Uterus (tissue), 4 donors: ENCODE results near the gene FHAD1. TPM values are rescaled to one million over a fixed set of nuclear protein-coding genes. Genes with fewer than 3 reads are reported as not detected.

Experiments used
- DNase-seq, 2 donors: peaks; one replicate each; pipeline ENCODE4 v3.0.0-alpha.2; 2019 to 2020
- H3K27ac ChIP-seq, 2 donors: fragments of 200-600 bp; sonication (generic); 1 replicate in 1 of 2; 2 replicates in 1 of 2; pipeline ENCODE4 v1.5.1; 2016 to 2018
- H3K27me3 ChIP-seq, 2 donors: fragments of 200-600 bp; sonication (generic); one replicate each; pipeline ENCODE4 v1.5.1; 2018 to 2019; ENCODE audit warnings: control low read depth in 1 of 2
- H3K36me3 ChIP-seq, 2 donors: fragments of 200-600 bp; sonication (generic); one replicate each; pipeline ENCODE4 v1.5.1; 2019; ENCODE audit warnings: control low read depth in 1 of 2
- H3K4me1 ChIP-seq, 2 donors: fragments of 200-600 bp; sonication (generic); one replicate each; pipeline ENCODE4 v1.5.1; 2018 to 2019; ENCODE audit warnings: control low read depth in 1 of 2
- H3K4me3 ChIP-seq, 2 donors: fragments of 200-600 bp; sonication (generic); 1 replicate in 1 of 2; 2 replicates in 1 of 2; pipeline ENCODE4 v1.5.1; 2018 to 2019; ENCODE audit warnings: mild to moderate bottlenecking in 1 of 2
- H3K9me3 ChIP-seq, 2 donors: fragments of 200-600 bp; sonication (generic); one replicate each; pipeline ENCODE4 v1.5.1; 2019; ENCODE audit warnings: control low read depth in 1 of 2
- CTCF ChIP-seq, 4 experiments: fragments of 200-600 bp in 2 of 4; fragments of 450-650 bp in 2 of 4; sonication (generic) in 2 of 4; IDR thresholded peaks; one replicate each; pipeline ENCODE4 v1.5.1; 2016 to 2019; ENCODE audit warnings: antibody characterized with exemption in 4 of 4, mild to moderate bottlenecking in 2 of 4, moderate library complexity in 1 of 4
- POLR2A ChIP-seq, 2 donors: fragments of 450-650 bp; IDR thresholded peaks; one replicate each; pipeline ENCODE4 v1.6.1; 2016; ENCODE audit warnings: antibody characterized with exemption in 2 of 2, mild to moderate bottlenecking in 1 of 2, moderate library complexity in 1 of 2
- intact Hi-C: fragments of 100-400 bp; cut with DNase I; formaldehyde crosslinking; loops from one replicate; pipeline ENCODE4 v1.15.1; 2023; ENCODE audit warnings: low total_unique reads
- total RNA-seq, 4 donors: library from RNA; depleted of rRNA in 3 of 4; stranded (reverse); fragments of >200 nt in 3 of 4; gene quantifications; one replicate each; pipeline versions ENCODE4 v1.1.0 to v1.2.4, GENCODE V29; 2014 to 2023
- donor health status: DM: yes; HTN: yes; CAD: no.

Gene FHAD1
- total RNA-seq, 4 donors from 2014 or later, result 1.1 to 4.1 TPM; not detected in 2

GRCh38 chr1:15308135-15308534, 61.1 kb downstream of the FHAD1 start:
- TF ChIP-seq CTCF (IDR thresholded peaks at IDR 0.05) (no peak), POLR2A (IDR thresholded peaks at IDR 0.05) (no peak)
- H3K9me3 ChIP-seq, result no peaks in the 10 kb centered on the region
- H3K4me3 ChIP-seq, result no peak overlapping the region
- H3K36me3 ChIP-seq, result no peaks in the 10 kb centered on the region
- DNase-seq, result no peak
- intact Hi-C loops, result no loop called here
- no peaks in the 10 kb centered on the region for H3K4me1 ChIP-seq
- H3K27me3 ChIP-seq, result no peaks in the 10 kb centered on the region
- no peak overlapping the region for H3K27ac ChIP-seq

- Histone ChIP-seq H3K27me3 (no peaks in the 10 kb centered on the region), H3K4me1 (no peaks in the 10 kb centered on the region), H3K27ac (no peak overlapping the region), H3K4me3 (no peak overlapping the region), H3K36me3 (no peaks in the 10 kb centered on the region), H3K9me3 (no peaks in the 10 kb centered on the region)
- intact Hi-C loops, result no loop called here
- TF ChIP-seq POLR2A (IDR thresholded peaks at IDR 0.05), result no peak
- no peak for TF ChIP-seq CTCF (IDR thresholded peaks at IDR 0.05)
- DNase-seq, result no peak
Observed at GRCh38 chr1:15308621-15309027, 61.6 kb downstream of the FHAD1 start.

GRCh38 chr1:15309687-15310086, 62.7 kb downstream of the FHAD1 start:
- Histone ChIP-seq H3K9me3 (no peaks in the 10 kb centered on the region), H3K4me1 (no peaks in the 10 kb centered on the region), H3K4me3 (no peak overlapping the region), H3K27ac (no peak overlapping the region), H3K27me3 (no peaks in the 10 kb centered on the region), H3K36me3 (no peaks in the 10 kb centered on the region)
- TF ChIP-seq CTCF (IDR thresholded peaks at IDR 0.05), result no peak
- TF ChIP-seq POLR2A (IDR thresholded peaks at IDR 0.05), result no peak
- intact Hi-C loops, result no loop called here
- no peak for DNase-seq

- H3K36me3 ChIP-seq, result no peaks in the 10 kb centered on the region
- no peaks in the 10 kb centered on the region for H3K27me3 ChIP-seq
- no peak for DNase-seq
- no peaks in the 10 kb centered on the region for H3K4me1 ChIP-seq
- H3K9me3 ChIP-seq, result no peaks in the 10 kb centered on the region
- H3K27ac ChIP-seq, result no peak overlapping the region
- TF ChIP-seq CTCF (IDR thresholded peaks at IDR 0.05), result no peak
- TF ChIP-seq POLR2A (IDR thresholded peaks at IDR 0.05), result no peak
- intact Hi-C loops, result no loop called here
- no peak overlapping the region for H3K4me3 ChIP-seq
Observed at GRCh38 chr1:15310544-15310943, 63.5 kb downstream of the FHAD1 start.

GRCh38 chr1:15311122-15311822, 64.2 kb downstream of the FHAD1 start:
- no peaks in the 10 kb centered on the region for H3K4me1 ChIP-seq
- H3K4me3 ChIP-seq, result no peak overlapping the region
- H3K27ac ChIP-seq, result no peak overlapping the region
- no peaks in the 10 kb centered on the region for H3K9me3 ChIP-seq
- H3K36me3 ChIP-seq, result no peaks in the 10 kb centered on the region
- TF ChIP-seq CTCF (IDR thresholded peaks at IDR 0.05), result no peak
- no peak for TF ChIP-seq POLR2A (IDR thresholded peaks at IDR 0.05)
- no peaks in the 10 kb centered on the region for H3K27me3 ChIP-seq
- DNase-seq, result no peak
- intact Hi-C loops, result no loop called here
